ELF-1 (cell line): ENCODE measurements around the gene EXOC4.

ENCODE experiments used
- DNase-seq: peaks from one replicate; pipeline ENCODE4 v3.0.0-alpha.2; 2016; ENCODE audit warnings: low read depth, low spot score

EXOC4 gene

DNA sequence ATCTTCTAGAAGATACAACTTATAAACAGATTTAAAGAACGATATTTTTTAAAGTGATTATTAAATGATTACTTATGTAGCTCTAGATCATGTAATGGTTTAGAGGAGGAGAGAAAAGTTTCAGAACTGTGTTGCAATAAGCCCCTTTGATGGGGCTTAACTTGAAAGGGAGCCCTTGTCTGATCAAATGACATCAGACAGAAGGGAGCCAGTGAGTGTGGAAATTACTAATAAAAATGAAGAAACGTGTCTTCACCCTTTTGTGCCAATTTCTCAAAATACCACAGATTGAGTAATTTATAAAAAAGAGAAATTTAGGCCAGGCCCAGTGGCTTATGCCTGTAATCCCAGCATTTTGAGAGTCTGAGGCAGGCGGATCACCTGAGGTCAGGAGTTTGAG is 318.2 kb downstream of the EXOC4 start:
- DNase-seq = no peak

- no peak for DNase-seq
These were observed 319.2 kb downstream of the EXOC4 start for GRCh38 chr7:133572087-133572486.

DNA sequence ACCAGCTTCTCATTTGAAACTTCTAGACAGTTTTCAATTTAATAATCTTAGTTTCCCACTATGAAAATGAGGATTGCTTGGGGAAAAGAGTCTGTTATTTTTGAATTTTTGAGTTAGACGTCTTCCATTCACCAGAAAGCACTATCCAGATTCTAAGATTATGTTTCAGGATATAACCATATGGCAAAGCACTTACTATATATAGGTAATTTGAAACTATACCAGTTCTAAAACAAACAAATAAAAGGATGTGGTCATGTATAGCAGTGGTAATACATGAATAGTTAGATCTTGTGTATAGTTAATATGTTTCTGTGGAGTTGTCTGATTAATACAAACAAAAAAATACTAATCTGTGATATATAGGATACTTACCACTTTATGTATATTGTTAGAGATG is 320.0 kb downstream of the EXOC4 start:
- no peak for DNase-seq

DNA sequence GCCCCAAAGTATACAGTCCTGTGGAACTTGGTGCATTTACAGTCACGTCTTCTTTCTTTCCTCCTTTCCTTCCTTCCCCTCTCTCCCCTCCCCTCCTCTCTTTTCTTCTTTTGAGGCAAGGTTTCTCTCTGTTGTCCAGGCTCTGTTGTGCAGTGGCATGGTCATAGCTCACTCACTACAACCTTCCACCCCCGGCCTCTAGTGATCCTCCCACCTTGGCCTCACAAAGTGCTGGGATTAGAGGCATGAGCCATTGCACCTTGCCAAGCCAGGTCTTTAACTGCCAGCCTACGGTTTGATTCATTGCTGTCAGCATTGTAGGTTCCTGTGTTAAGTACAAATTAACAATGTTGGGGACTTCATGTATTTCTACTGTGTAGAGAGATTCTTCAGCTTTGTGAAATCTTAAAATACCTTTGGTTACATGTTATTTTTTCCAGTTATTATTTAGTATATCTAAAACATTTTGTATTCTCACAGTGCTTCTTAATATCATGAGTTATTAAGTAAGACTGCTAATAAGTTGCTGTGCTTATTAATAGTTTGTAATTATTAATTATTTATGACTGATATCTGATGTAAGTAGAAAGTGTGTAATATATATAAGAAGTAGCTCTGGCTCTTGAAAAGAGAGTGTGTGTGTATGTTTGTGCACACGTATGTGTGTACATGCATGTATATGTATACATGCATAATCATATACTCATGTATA is 320.8 kb downstream of the EXOC4 start:
- DNase-seq = no peak

DNA sequence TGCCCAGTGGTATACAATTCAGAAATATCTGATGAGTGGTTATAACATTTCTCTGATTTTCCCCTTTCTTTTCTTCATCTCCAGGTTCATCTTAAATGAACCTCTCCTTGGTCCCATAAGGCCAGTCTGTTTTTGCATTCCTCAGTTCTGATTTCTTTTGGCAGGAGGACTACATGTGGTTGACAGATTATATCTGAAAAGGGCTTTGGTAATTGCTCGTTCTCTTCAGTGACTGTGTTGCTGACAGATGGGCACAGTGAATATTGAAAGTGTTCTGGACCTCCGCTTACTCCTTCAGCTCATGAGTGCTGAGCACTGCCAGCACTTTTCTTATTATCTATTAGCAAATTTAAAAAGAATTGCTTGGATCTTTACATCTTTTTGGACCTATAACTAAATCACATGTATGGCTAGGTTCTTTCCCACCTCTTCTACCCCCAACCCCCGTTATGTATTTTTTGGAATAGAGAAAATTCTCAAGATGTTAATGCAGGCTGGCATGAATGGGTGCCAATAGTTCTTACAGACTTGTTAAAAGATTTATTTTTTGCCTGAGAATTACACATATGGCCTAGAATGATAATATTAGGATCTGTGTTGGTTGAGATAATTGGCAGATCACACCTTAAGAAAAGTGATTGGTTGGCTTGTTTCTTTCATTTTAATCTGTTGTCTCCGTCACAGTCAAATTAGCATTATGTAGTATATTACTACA is 323.0 kb downstream of the EXOC4 start:
- DNase-seq = no peak

GRCh38 chr7:133576612-133577168 is 323.8 kb downstream of the EXOC4 start:
- DNase-seq = no peak

DNA sequence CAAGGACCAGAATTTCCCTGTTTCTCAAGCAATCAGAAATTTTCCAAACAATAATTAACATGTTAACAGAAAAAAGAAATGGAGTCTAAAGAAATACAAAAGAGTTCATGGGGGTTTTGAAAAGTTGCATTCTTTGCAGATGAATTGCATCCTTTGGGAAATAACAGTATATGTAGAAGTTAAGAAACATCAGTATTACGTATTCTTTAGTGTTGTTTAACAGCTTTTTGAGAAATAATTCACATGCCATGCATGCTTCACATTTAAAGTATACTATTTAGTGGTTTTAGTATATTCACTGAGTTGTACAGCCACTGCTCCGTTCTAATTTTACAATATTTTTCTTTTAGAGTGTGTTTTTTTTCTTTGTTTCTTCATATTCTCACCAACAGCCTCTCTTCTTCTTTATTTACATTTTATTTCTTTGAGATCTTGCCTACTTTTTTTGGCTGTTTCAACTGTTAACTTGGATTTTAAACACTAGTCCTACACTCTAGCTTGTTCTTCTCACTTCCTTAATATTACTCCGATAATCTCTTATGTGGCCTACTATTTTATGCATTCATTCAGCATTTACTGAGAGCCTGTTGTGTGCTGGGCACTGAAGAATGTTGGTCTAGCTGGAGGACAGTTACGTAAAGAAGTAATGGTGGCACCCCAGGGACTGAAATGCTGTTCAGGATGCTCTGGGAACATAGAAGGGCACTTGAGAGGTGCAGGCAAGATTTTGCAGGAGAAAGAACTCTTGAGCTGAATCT is 330.1 kb downstream of the EXOC4 start:
- no peak for DNase-seq

GRCh38 chr7:133583545-133584171 is 330.8 kb downstream of the EXOC4 start:
- DNase-seq = no peak

- DNase-seq = no peak
These were observed 332.2 kb downstream of the EXOC4 start for GRCh38 chr7:133584956-133585668.

DNA sequence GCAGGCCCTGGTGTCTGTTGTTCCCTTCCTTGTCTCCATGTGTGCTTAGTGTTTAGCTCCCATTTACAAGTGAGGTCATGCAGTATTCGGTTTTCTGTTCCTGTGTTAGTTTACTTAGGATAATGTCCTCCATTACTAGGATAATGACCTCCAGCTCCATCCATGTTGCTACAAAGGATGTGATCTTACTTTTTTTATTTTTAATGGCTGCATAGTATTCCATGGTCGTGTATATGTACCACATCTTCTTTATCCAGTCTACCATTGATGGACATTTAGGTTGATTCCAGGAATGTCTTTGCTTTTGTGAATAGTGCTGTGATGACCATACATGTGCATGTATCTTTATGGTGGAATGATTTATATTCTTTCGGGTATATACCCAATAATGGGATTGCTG is 333.4 kb downstream of the EXOC4 start:
- DNase-seq = no peak

- no peak for DNase-seq
These were observed 335.0 kb downstream of the EXOC4 start for GRCh38 chr7:133587903-133588302.

DNA sequence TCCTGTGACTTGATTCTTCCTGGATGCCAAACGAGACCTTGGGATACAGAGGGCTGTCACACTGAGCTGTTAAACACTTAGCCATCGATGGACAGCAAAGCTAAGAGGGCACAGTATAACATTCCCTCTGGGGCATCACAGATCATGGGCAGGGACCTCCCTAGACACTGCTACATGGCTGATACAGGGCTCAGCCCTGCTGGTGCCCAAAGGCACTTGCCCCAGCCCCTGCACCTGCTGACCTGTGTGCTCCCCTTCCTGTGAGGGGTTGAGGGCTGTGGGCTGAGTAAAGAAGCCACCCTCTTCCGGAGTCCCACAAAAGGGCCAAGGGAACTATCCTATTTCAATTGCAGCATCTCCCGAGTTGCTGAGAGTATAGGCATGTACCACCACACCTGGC is 337.9 kb downstream of the EXOC4 start:
- DNase-seq = no peak

- no peak for DNase-seq
These were observed 338.9 kb downstream of the EXOC4 start for GRCh38 chr7:133591704-133592340.

DNA sequence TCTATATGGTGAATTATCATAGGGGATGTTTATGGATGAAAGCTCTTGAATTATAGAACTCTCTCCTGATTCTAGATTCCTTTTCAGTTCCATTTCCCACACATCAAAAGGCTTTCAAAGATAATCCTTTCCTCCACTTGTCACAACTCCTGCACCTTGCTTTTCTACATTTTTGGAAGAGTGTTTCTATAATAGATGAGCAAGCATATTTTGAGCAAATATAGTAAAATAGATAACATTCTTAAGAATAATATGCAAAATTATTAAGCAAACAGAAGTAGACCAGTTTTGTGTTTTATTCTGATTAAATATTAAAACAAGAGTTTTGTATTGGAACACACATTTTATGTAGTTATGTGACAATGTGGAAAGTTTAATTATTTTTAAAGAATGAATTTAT is 340.7 kb downstream of the EXOC4 start:
- DNase-seq = no peak

GRCh38 chr7:133601617-133602016 is 348.7 kb downstream of the EXOC4 start:
- DNase-seq = no peak

DNA sequence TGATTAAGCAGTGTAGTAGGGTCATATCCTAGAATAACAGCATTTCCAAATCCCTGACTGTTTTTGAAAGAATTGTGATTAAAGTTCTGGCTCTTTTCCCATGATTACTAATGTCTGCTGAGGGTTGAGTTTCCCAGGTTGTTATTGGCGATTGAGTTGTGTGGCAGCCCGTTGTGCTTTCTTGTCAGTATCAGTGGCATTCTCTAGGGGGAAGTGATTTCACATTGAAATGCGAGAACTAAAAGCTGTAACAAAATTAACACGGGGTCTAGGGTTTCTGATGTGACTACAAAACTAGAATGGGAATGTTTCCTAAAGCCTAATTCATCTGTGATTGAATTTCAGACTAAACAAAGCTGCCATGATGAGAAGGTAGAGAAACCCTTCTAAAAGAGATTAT is 349.4 kb downstream of the EXOC4 start:
- no peak for DNase-seq

GRCh38 chr7:133606991-133607390 is 354.1 kb downstream of the EXOC4 start:
- DNase-seq = no peak

DNA sequence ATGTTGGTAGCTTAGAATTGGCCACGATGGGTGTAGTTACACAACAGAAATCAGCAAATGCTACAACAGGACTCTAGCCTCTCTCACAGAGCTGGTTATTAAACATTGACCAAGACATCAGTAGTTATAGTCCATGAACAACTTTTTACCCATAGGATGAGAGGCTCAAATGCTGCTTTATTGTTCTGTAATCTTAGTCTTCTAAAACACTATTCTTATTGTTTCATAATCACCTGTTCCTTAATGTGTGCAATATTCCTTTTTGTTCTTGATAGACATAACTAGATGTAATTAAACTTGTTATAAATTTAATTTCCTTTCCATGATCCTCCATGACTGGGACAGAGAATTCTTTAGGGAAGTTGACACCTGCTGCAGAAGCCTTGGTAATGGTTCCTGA is 356.9 kb downstream of the EXOC4 start:
- DNase-seq = no peak

- DNase-seq = no peak
These were observed 359.1 kb downstream of the EXOC4 start for GRCh38 chr7:133611955-133612354.

GRCh38 chr7:133613250-133613790 is 360.4 kb downstream of the EXOC4 start:
- DNase-seq = no peak
